ACC112 (cell line): ENCODE data around the gene MT1X.

Experiments used
- H2AFZ ChIP-seq: fragments of 200-600 bp; sonication (generic); one replicate; pipeline ENCODE4 v1.6.0; 2017; ENCODE audit warnings: antibody characterized with exemption, low read length; ENCODE audit not compliant: unreplicated experiment
- H3K27ac ChIP-seq: fragments of 200-600 bp; sonication (generic); 2 replicates; pipeline ENCODE4 v1.5.1; 2014; ENCODE audit warnings: low read depth, mild to moderate bottlenecking, antibody characterized with exemption, low read length, moderate library complexity
- H3K27me3 ChIP-seq: fragments of 200-600 bp; sonication (generic); 2 replicates; pipeline ENCODE4 v1.6.1; 2014; ENCODE audit warnings: mild to moderate bottlenecking, antibody characterized with exemption, low read length, moderate library complexity, mixed read lengths; ENCODE audit not compliant: insufficient read depth
- H3K36me3 ChIP-seq: fragments of 200-600 bp; sonication (generic); 2 replicates; pipeline ENCODE4 v1.6.1; 2016; ENCODE audit warnings: mild to moderate bottlenecking, antibody characterized with exemption, low read length, moderate library complexity, mixed read lengths; ENCODE audit not compliant: insufficient read depth
- H3K4me1 ChIP-seq: fragments of 200-600 bp; sonication (generic); one replicate; pipeline ENCODE4 v1.6.1; 2016; ENCODE audit warnings: low read length, mixed read lengths; ENCODE audit not compliant: insufficient read depth, unreplicated experiment, control insufficient read depth
- H3K4me3 ChIP-seq: fragments of 200-600 bp; sonication (generic); 2 replicates; pipeline ENCODE4 v1.5.1; 2014; ENCODE audit warnings: mild to moderate bottlenecking, low read depth, low read length
- H3K79me2 ChIP-seq: fragments of 200-600 bp; sonication (generic); one replicate; pipeline ENCODE4 v1.6.0; 2016; ENCODE audit warnings: low read length; ENCODE audit not compliant: control insufficient read depth, unreplicated experiment, insufficient read depth

The MT1X gene

DNA sequence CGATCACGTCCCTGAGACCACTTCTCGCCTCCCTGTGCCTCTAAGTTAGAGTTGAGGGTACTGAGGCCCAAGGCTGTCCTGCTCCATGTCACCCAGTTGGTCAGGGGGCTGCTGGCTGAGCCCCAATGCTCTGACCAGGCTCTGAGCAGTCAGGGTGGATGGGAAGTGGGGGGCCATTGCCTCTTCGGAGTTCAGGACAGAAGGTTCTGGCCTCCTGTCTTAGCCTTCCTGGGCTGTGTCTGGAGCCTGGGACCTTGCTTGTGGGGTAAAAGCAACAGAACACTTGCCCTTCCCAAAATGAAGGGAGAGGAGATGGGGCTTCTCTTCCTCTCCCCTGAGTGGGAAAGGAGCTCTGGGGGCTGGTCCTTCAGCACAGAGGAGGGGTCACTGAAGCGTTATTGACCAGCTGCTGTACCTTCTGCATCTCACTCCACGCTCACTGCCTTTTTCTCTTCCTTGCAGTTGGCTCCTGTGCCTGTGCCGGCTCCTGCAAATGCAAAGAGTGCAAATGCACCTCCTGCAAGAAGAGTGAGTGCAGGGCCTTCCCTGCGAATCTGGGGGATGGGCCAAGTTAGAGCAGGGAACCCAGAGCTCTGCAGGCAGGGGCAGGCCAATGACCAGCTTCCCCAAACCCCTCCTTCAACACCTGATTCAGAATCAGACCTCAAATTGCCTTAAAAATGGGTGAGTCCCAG is 580 bp downstream of the MT1X start:
- peak overlapping the region; percentile 20 for H2AFZ ChIP-seq
- no peaks in the 10 kb centered on the region for H3K36me3 ChIP-seq
- peaks cover 19% of the 10 kb centered on the region for H3K4me1 ChIP-seq
- peaks cover 7% of the 10 kb centered on the region for H3K79me2 ChIP-seq
- H3K4me3 ChIP-seq: peak overlapping the region; percentile 91
- H3K27me3 ChIP-seq: no peaks in the 10 kb centered on the region
- no peak overlapping the region for H3K27ac ChIP-seq

DNA sequence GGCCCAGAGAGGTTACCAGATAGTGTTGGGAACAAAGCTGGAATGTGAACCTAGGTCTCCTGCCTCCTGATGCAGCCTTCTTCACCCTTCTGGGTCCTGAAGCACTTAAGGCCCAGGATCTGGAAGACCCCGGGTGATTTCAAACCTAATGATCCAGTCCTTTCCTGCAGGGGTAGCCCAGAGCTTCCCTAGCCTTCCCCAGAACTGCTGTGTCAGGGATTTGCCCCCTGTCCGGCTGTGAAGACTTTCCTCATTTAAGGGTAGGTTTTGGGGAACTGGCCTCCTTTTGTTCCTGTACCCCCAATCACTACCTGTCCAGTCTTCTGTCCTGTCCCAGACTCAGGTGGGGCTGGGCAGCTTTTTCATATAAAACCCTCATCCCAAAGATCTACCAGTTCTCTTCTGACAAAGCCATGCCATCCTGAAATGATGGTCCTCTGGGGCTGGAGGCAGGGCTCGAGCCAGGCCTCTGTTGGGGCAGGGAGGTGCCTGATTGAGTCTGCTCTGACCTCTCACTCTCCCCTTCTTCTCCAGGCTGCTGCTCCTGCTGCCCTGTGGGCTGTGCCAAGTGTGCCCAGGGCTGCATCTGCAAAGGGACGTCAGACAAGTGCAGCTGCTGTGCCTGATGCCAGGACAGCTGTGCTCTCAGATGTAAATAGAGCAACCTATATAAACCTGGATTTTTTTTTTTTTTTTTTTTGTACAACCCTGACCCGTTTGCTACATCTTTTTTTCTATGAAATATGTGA is 1.3 kb downstream of the MT1X start:
- Histone ChIP-seq H3K79me2 (peaks cover 7% of the 10 kb centered on the region), H3K27me3 (no peaks in the 10 kb centered on the region), H3K4me3 (peak overlapping the region; percentile 91), H3K36me3 (no peaks in the 10 kb centered on the region), H3K27ac (no peak overlapping the region), H2AFZ (no peak overlapping the region), H3K4me1 (peaks cover 19% of the 10 kb centered on the region)

DNA sequence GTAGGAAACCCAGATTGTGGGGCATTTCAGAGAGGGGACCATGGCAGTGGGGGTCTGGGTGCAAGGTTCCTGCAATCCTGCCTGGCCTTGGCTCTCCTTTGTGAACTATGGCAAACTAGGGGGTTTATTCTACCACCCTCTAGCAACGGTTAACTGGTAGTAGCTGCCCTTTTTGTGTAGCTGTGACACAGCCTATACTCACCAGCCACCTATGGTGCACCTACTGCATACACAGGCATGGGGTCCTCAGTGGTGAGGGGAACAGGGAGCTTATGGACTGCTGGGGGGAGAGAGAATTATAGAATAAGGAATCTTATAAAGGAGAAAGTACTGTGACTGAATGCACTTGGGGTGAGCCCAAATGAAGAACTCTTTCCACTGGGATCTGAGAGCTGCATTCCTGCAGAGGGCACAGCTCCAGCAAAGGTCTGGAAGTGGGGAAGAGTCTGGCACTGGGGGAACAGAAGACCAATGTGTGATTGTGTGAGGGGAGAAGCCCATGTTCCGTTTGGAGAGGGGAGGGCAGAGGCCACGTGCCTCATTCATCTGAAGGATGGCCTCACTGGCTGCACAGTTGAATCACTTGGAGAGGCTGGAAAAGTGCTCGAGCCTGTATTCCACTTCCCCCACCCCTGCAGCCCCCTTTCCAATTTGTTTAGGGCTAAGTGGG is 2.1 kb downstream of the MT1X start:
- Histone ChIP-seq H3K27me3 (no peaks in the 10 kb centered on the region), H2AFZ (no peak overlapping the region), H3K4me1 (peaks cover 22% of the 10 kb centered on the region), H3K4me3 (no peak overlapping the region), H3K27ac (no peak overlapping the region), H3K79me2 (peaks cover 7% of the 10 kb centered on the region), H3K36me3 (no peaks in the 10 kb centered on the region)

DNA sequence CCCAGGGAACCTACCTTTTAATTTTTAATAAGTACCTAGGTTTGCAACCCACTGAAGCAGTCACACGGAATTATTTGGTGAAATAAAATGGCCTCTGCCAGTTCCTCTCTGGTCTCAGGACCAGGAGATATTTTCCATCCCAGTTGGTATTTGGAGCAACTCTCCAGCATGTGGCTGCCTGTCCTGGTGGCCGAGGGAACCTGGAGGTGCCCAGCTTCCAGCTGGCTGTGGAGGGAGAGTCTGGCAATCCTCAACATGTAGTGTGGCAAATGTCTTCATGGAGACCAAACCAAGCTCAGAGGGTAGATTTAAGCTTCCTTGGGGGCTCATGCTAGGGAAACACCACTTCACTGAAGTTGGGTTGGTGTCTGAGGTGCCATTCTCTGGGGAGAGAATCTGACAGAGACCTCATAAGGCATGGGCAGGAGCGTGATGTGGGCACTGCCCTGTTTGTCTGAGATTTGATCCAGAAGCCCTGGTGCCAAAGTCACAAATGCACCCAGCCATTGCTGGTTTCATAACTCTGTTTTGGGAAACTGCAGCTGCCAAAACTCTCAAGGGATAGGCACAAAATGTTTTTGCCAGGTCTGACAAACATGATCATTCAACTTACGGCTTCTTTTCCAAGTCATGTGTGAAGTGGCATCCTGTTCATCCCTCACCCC is 2.8 kb downstream of the MT1X start:
- Histone ChIP-seq H3K79me2 (peaks cover 7% of the 10 kb centered on the region), H3K4me3 (no peak overlapping the region), H3K27me3 (no peaks in the 10 kb centered on the region), H3K4me1 (peaks cover 23% of the 10 kb centered on the region), H3K27ac (no peak overlapping the region), H2AFZ (no peak overlapping the region), H3K36me3 (no peaks in the 10 kb centered on the region)

DNA sequence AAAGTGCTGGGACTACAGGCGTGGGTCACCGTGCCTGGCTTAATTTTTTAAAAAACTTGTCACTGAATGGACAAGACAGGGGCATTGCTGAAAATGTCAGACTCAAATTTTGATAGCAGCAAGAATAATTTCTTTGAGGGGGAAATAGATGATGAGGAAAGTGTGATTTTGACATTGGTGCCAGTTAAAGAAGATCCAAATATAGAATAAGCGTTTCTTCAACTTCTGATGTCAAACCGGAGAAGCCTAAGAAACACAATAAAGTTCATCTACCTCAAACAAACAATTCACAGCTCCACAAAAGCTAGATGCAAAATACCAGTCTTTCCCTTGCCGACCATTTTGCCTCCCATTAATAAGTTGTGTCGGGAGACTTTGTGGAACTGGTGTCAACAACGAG is 4.5 kb downstream of the MT1X start:
- Histone ChIP-seq H2AFZ (no peak overlapping the region), H3K4me3 (no peak overlapping the region), H3K36me3 (no peaks in the 10 kb centered on the region), H3K27me3 (no peaks in the 10 kb centered on the region), H3K4me1 (peaks cover 28% of the 10 kb centered on the region), H3K79me2 (peaks cover 7% of the 10 kb centered on the region), H3K27ac (no peak overlapping the region)

DNA sequence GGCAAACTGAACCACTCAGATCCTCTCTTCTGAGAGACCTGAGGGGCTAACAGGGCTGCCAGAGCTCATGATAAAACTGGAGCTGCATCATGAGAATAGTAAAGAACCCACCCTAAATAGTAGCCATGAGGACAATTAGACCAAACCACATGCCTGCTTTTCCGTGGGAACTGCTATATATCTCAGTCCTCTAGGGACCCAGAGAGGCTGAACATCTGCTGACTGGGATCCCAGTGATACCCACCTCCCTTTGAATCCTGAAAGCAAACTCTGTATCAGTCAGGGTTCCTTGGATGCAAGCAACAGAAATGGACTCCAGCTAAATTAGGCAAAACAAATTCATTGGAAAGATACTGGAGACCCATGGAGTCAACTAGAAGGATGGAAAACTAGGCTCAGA is 6.5 kb downstream of the MT1X start:
- Histone ChIP-seq H3K36me3 (no peaks in the 10 kb centered on the region), H3K4me3 (no peak overlapping the region), H3K79me2 (no peaks in the 10 kb centered on the region), H3K27ac (no peak overlapping the region), H3K27me3 (no peaks in the 10 kb centered on the region), H2AFZ (no peak overlapping the region), H3K4me1 (peaks cover 28% of the 10 kb centered on the region)

DNA sequence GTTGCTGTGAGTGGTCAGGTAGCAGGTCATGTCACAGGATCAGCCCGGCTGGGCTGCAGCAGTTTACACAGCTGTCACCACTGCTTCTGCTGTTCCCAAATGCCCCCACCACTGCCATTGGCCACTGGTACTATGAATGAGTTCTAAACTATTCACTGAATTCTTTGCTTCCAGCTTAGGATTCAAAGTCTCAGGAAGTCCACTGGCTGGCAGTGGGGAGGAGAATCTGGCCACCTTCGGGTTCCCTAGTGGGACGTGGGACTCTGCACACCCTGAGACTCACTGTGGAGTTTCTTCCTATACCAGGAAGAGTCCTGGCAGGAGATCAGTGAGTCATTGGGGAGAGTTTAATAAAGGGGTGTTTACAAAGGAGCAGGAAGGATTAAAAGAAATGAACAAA is 6.9 kb downstream of the MT1X start:
- Histone ChIP-seq H3K4me3 (no peak overlapping the region), H3K27ac (no peak overlapping the region)

DNA sequence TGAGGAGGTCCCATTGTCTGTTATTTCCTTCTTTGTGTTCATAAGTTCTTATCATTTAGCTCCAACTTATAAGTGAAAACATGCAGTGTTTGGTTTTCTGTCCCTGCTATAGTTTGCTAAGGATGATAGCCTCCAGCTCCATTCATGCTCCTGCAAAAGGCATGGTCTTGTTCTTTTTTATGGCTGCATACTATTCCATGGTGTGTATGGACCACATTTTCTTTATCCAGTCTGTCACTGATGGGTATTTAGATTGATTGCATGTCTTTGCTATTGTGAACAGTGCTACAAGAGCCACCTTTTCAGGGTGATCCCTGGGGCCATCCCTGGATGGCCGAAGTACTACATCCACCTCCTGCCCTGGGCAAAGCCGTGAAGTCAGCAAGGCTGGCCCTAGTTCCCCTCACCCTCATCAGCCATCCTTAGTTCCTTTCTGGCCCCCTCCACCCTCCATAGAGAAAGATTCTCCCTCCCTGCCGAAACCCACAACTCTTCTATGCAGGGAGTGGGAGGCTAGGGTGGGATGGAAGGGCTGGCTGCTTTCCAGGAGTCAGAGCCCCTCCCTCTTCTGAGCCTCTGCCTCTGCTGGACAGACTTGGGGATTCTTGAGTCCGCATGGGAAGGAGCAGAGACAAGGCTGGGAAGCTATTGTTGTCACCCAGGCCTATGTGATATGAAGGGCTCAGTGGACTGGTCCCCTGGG is 8.3 kb downstream of the MT1X start:
- Histone ChIP-seq H3K4me1 (peaks cover 17% of the 10 kb centered on the region), H3K4me3 (no peak overlapping the region), H3K36me3 (no peaks in the 10 kb centered on the region), H3K27me3 (no peaks in the 10 kb centered on the region), H2AFZ (no peak overlapping the region), H3K27ac (no peak overlapping the region), H3K79me2 (no peaks in the 10 kb centered on the region)

More for the DNA sequence above, 6.9 kb downstream of the MT1X start:
- H2AFZ ChIP-seq: peak overlapping the region; percentile 11
- no peaks in the 10 kb centered on the region for H3K27me3 ChIP-seq
- no peaks in the 10 kb centered on the region for H3K36me3 ChIP-seq
- peaks cover 24% of the 10 kb centered on the region for H3K4me1 ChIP-seq
- H3K79me2 ChIP-seq: no peaks in the 10 kb centered on the region

DNA sequence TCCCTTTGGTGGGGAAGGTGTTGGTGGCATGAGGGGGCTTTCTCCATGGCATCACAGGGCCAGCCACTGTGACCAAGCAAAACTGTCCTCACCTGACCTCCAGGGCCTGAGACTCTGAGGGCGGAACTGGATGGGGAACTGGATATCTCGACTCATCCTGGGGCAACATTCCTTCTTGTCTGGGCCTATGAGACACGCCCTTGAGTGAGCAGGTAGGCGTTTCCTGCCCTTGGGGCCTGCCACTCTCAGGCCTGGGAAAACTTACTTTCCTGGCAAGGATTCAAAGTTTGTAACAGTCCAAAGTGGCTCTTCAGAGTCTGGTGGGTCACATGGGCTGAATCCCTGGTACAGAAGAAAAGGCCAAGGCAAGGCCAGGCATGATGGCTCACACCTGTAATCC is 9.6 kb downstream of the MT1X start:
- Histone ChIP-seq H3K27me3 (no peaks in the 10 kb centered on the region), H2AFZ (no peak overlapping the region), H3K36me3 (no peaks in the 10 kb centered on the region), H3K4me1 (peaks cover 17% of the 10 kb centered on the region), H3K27ac (peak overlapping the region; percentile 26; the same call in 1 of the 2 replicates), H3K79me2 (no peaks in the 10 kb centered on the region), H3K4me3 (no peak overlapping the region)

DNA sequence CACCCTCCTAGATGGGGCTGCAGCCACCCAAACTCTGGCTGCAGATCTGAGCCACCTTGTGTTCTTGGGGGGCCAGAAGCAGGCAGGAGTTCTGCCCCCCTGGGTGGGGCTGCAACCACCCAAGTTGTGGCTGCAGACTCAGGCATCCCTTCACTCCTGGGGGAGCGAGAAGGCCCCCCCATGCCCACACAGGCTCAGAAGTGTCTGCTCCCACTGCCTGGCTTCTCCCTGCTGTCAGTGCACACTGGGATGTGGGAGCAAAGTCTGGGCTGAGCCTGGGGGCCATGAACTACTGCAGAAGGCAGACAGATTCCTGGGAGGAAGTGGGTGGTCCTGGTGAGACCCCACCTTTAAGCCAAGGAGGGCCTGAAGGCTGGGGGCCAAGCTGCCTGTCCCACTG is 13.0 kb downstream of the MT1X start:
- peaks cover 13% of the 10 kb centered on the region for H3K4me1 ChIP-seq
- no peak overlapping the region for H2AFZ ChIP-seq
- H3K27me3 ChIP-seq: no peaks in the 10 kb centered on the region
- H3K36me3 ChIP-seq: no peaks in the 10 kb centered on the region
- no peak overlapping the region for H3K27ac ChIP-seq
- no peak overlapping the region for H3K4me3 ChIP-seq
- no peaks in the 10 kb centered on the region for H3K79me2 ChIP-seq
